NCI-H2081 (cell line): Measurements from ENCODE around the gene UBE2J2.
A peak's percentile ranks its signal among the peaks of the same experiment; 100 is the strongest.

Source experiments
- DNase-seq, 2 experiments: peaks; one replicate each; lab custom pipeline; 2025; lab: John Stamatoyannopoulos, UW

UBE2J2 gene

DNA sequence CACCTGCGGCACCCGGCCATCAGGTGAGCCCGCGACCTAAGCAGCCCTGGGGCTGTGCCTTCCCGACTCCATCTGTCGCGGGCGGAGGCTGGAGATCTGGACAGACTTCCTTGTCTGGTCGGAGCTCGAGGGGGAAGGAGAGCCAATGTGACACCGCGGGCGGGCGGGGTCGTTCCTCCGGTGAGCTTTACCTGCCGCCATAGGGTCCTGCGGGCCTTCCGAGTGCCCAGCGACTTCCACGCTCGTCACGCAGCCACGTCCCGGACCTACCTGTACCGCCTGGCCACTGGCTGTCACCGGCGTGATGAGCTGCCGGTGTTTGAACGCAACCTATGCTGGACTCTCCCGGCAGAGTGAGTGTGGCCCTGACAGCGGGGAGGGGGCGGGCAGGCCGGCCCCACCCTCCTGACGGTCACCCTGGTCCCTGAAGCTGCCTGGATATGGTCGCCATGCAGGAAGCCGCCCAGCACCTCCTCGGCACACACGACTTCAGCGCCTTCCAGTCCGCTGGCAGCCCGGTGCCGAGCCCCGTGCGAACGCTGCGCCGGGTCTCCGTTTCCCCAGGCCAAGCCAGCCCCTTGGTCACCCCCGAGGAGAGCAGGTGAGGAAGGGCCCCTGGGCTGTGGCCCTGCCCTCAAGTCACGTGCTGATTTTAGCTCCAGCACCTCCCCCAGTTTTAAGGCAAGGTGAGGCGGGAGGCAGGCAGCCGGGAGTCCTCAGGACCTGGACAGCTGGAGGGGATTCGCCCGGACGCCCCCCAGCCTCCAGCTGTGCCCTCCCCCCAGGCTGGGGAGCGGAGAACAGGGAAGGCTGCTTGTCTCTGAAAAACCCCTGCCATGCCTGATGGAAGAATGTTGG is 35.8 kb upstream of the UBE2J2 start:
- DNase-seq, result peak in 1 of 2 experiments; percentile 35

DNA sequence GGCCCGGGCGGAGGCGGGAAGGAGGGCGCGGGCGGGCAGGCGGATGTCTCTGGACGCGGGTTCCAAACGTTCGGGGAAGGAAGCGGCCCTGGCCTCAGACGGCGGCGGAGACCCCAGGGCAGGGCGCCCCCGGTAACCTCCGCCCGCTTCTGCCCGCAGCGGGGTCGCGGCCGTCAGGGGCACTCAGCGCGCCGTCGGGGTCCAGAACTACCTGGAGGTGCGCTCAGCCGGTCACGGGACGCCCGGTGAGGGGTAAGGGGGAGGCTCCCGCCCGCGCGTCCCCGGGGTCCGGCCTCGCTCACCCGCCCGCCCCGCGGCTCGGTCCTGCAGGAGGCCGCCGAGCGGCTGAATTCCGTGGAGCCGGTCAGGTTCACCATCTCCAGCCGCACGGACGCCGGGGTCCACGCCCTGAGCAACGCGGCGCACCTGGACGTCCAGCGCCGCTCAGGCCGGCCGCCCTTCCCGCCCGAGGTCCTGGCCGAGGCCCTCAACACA is 35.1 kb upstream of the UBE2J2 start:
- no peak for DNase-seq

GRCh38 chr1:1307923-1308755 is 34.5 kb upstream of the UBE2J2 start, which contains the start of the genes ACAP3 and PUSL1:
TSS of gene ACAP3 (minus strand) at chr1:1307930. CDS start at chr1:1307815, 115 bp downstream.
TSS of gene PUSL1 (plus strand) at chr1:1308597. CDS start at chr1:1308644, 47 bp downstream.
- peak; percentile 89 to 93 for DNase-seq

GRCh38 chr1:1307261-1307922 is 33.7 kb upstream of the UBE2J2 start:
- DNase-seq, result no peak

DNA sequence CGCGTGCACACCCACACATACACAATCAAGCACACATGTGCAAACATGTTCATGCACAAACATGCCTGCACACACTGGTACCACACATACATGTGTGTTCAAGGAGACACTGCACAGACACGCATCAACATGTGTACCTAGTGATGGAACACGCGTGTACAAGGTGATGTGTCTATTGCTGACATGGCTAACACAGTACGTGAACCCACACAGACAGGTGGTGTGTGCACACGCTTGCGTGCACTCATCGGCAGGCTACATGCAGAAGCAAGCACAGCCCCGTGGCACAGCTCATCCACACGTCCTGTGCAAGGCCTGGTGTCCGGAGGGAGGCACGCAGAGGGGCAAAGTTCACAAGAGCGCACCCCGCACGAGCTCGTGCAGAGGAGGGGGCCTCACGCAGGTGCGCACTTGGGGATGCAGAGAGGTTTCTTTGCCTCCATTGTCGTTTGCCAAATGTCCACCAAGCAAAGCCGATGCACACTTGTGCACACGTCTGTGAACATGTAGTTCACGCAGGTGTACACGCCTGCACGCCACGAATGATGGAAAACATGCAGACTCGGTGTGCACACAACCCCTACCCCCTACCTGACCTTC is 33.1 kb upstream of the UBE2J2 start:
- no peak for DNase-seq

DNA sequence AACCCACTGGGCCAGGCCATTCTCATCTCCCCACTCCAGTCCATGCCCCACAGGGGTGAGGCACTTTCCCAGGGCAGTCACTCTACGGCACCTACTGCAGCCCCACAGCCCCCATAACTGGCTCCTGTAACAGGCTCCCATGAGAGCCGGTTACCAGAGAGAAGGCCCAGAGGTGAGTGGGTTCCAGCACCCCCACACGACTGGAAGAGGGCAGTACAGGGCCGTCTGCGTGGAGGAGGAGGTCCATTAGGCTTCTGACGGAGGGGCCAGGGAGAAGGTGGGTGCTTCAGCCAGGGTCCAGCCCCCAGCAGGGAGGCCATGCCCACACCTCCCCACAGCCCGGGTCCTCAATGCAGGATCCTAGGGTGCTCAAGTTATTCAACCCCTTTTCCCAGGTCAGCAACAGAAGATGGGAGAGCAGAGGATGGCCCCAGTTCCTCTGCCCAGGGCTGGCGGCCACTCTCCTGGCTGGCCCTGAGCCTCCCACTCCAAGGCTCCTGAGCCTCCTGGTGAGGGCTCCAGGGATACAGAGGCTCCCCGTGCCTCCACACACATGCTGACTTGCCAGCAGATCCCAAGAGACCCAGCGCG is 32.5 kb upstream of the UBE2J2 start:
- DNase-seq, result peak in 1 of 2 experiments; percentile 32

GRCh38 chr1:1305300-1306069 is 31.8 kb upstream of the UBE2J2 start:
- peak in 1 of 2 experiments; percentile 53 for DNase-seq

- peak; percentile 60 to 74 for DNase-seq
Measured at GRCh38 chr1:1304331-1305299, 31.0 kb upstream of the UBE2J2 start.

DNA sequence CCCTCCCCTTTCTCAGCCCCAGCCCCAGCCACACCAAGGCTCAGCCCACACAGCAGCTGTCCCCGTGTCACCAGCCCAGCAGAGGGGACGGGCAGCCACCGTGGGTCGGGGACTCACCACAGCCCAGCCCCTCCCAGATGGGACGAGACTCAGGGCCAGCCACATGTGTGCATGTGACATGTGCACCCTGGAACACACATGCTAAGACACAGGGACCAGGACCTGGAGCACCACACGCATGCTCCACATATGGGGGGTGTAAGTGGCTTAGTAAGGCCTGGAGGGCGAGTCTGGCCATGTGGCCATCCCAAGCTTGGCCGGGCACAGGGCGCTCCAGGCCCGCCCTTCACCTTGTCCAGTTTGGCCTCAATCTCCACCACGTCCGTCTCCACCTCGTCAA is 30.1 kb upstream of the UBE2J2 start:
- no peak for DNase-seq

DNA sequence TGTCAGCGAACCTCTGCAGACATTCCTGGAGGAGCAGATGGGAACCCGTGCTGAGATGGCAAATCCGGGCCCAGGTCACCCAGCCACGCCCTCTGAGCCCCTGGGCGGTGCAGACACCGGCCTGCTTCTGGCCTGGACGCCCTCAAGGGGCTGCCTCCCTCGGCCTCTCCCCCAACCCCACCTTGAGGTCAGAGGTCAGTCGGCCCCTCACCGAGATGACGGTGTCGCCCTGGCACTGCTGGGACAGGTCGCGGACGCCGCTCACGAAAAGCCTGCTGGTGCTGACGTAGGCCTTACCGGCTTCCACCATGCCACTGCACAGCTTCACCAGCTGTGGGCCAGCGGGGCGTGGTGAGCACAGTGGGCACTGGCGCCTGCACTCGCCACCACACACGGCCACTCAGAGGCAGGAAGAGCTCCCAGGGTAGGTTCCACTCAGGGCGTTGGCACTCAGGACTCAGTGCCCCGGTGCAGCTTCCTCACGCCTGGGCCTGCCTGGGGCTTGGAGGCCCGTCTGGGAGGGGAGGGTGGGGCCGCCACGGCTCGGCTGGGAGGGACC is 29.4 kb upstream of the UBE2J2 start:
- DNase-seq, result no peak

- no peak for DNase-seq
Measured at GRCh38 chr1:1302006-1302430, 28.4 kb upstream of the UBE2J2 start.

- DNase-seq, result no peak
Measured at GRCh38 chr1:1300352-1300739, 26.7 kb upstream of the UBE2J2 start.

GRCh38 chr1:1299686-1300351 is 26.2 kb upstream of the UBE2J2 start:
- peak in 1 of 2 experiments; percentile 26 for DNase-seq

GRCh38 chr1:1298861-1299685 is 25.4 kb upstream of the UBE2J2 start:
- no peak for DNase-seq

DNA sequence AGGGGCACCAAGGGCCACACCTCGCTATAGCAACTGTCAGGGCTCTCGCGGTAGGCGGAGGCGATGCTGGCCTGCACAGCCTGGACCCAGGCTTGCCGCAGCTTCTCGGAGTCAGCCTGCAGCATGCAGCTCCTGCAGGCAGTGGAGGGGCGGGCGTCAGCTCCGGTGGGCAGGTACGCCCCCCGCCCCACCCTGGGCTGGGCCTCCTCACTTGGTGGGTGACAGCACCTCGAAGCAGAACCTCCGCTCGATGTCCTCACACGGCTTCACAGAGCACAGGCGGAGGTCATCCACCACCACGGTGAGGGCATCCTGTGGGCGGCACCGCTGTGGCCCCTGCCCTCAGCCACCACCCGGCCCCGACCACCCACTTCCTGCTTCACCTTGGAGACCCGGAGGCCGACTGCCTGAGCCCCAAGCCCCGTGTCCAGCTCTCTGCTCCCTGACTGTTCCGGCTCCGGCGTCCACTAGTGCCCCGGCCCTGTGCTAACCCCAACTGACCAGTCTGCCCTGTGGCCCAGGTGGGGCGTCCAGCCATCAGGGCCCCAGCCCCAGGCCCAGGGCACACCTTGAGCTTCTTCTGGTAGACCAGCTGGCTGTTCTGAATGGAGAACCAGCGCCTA is 24.3 kb upstream of the UBE2J2 start:
- no peak for DNase-seq

DNA sequence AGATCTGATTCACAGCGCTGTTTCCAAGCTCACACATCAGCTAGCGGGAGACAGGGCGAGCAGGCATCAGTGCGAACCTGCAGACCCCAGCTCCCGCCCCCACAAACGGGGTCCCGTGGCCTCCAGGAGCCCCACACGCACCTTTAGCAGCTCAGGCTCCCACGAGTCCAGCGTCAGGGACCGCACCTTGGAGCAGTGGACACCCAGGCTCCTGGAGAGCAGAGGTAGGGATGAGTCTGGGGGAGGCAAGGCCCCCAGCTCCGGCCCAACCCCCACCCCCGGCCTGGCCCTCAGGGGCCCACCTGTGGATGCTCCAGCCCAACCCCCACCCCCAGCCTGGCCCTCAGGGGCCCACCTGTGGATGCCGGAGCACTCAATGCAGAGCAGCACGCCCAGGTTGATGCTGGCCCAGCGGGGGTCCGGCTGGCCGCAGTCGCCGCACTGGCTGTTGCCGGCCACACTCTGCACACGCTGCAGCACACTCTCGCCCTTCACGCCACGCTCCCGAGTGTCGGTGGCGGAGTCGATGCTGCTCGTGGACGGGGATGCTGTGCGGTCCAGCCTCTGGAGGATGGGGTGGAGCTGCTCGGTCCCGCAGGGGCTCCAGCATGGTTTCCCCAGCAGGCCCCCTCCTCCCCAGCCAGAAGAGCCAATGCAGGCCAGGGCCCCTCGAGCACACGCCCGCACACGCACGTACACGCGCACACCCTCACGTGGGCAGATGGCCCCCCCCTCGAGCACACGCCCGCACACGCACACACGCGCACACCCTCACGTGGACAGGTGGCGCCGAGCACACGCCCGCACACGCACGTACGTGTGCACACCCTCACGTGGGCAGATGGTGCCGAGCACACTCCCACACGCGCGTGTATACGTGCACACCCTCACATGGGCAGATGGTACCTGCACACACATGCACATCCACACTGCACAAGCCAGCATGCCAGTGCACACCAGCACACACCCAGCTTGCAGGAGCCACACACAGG is 22.7 kb upstream of the UBE2J2 start:
- DNase-seq, result no peak
